Measurements from ENCODE around the gene ROBO2. TPM values are rescaled to one million over a fixed set of nuclear protein-coding genes. Genes with fewer than 3 reads are reported as not detected.

The ROBO2 gene
- total RNA-seq, 1 donor from 2014 or later: 0.79 TPM

- DNase-seq (ENCODE audit: low read depth) (no peak), FAIRE-seq (no peak)
- H3K27me3 ChIP-seq (ENCODE audit: control insufficient read depth, insufficient read depth, low read length): no peaks in the 10 kb centered on the region
- TF ChIP-seq CTCF (IDR thresholded peaks at IDR 0.05; ENCODE audit: insufficient read depth, low read length, severe bottlenecking): no peak
- H3K4me3 ChIP-seq (ENCODE audit: low read depth, low read length): no peak overlapping the region
- no peaks in the 10 kb centered on the region for H3K36me3 ChIP-seq (ENCODE audit: control insufficient read depth, insufficient read depth, low read length)
Observed at GRCh38 chr3:77324105-77324504, 284.2 kb downstream of the ROBO2 start.

- FAIRE-seq: no peak
- Histone ChIP-seq H3K36me3 (ENCODE audit: control insufficient read depth, insufficient read depth, low read length) (no peaks in the 10 kb centered on the region), H3K4me3 (ENCODE audit: low read depth, low read length) (no peak overlapping the region), H3K27me3 (ENCODE audit: control insufficient read depth, insufficient read depth, low read length) (no peaks in the 10 kb centered on the region)
- TF ChIP-seq CTCF (IDR thresholded peaks at IDR 0.05; ENCODE audit: insufficient read depth, low read length, severe bottlenecking): no peak
- no peak for DNase-seq (ENCODE audit: low read depth)
Observed at GRCh38 chr3:77325280-77325679, 285.4 kb downstream of the ROBO2 start.

- Histone ChIP-seq H3K36me3 (ENCODE audit: control insufficient read depth, insufficient read depth, low read length) (no peaks in the 10 kb centered on the region), H3K4me3 (ENCODE audit: low read depth, low read length) (no peak overlapping the region), H3K27me3 (ENCODE audit: control insufficient read depth, insufficient read depth, low read length) (no peaks in the 10 kb centered on the region)
- DNase-seq (ENCODE audit: low read depth) (no peak), FAIRE-seq (no peak)
- no peak for TF ChIP-seq CTCF (IDR thresholded peaks at IDR 0.05; ENCODE audit: insufficient read depth, low read length, severe bottlenecking)
Observed at GRCh38 chr3:77325702-77326101, 285.8 kb downstream of the ROBO2 start.

GRCh38 chr3:77326586-77326985, 286.7 kb downstream of the ROBO2 start:
- no peaks in the 10 kb centered on the region for H3K36me3 ChIP-seq (ENCODE audit: control insufficient read depth, insufficient read depth, low read length)
- TF ChIP-seq CTCF (IDR thresholded peaks at IDR 0.05; ENCODE audit: insufficient read depth, low read length, severe bottlenecking): no peak
- DNase-seq (ENCODE audit: low read depth) (no peak), FAIRE-seq (no peak)
- H3K4me3 ChIP-seq (ENCODE audit: low read depth, low read length): no peak overlapping the region
- no peaks in the 10 kb centered on the region for H3K27me3 ChIP-seq (ENCODE audit: control insufficient read depth, insufficient read depth, low read length)

- FAIRE-seq (no peak), DNase-seq (ENCODE audit: low read depth) (no peak)
- TF ChIP-seq CTCF (IDR thresholded peaks at IDR 0.05; ENCODE audit: insufficient read depth, low read length, severe bottlenecking): no peak
- no peaks in the 10 kb centered on the region for H3K27me3 ChIP-seq (ENCODE audit: control insufficient read depth, insufficient read depth, low read length)
- H3K4me3 ChIP-seq (ENCODE audit: low read depth, low read length): no peak overlapping the region
- H3K36me3 ChIP-seq (ENCODE audit: control insufficient read depth, insufficient read depth, low read length): no peaks in the 10 kb centered on the region
Observed at GRCh38 chr3:77328690-77329089, 288.8 kb downstream of the ROBO2 start.

GRCh38 chr3:77329116-77329515, 289.2 kb downstream of the ROBO2 start:
- DNase-seq (ENCODE audit: low read depth) (no peak), FAIRE-seq (no peak)
- Histone ChIP-seq H3K27me3 (ENCODE audit: control insufficient read depth, insufficient read depth, low read length) (no peaks in the 10 kb centered on the region), H3K4me3 (ENCODE audit: low read depth, low read length) (no peak overlapping the region), H3K36me3 (ENCODE audit: control insufficient read depth, insufficient read depth, low read length) (no peaks in the 10 kb centered on the region)
- TF ChIP-seq CTCF (IDR thresholded peaks at IDR 0.05; ENCODE audit: insufficient read depth, low read length, severe bottlenecking): no peak
